SK-N-SH treated with all-trans-retinoic acid at 6 μM for 48 hours (cell line): ENCODE data around the gene LRP5.

Source experiments
- ARNTL ChIP-seq: fragments of 450-650 bp; formaldehyde crosslinking; IDR thresholded peaks from 2 replicates; pipeline ENCODE4 v1.5.0; 2020; ENCODE audit warnings: low read depth, mild to moderate bottlenecking, moderate library complexity, borderline replicate concordance
- BACH2 ChIP-seq: fragments of 250-450 bp; sonication (Bioruptor Pico); IDR thresholded peaks from 2 replicates; pipeline ENCODE4 v1.9.0; 2021; ENCODE audit warnings: mild to moderate bottlenecking, borderline replicate concordance
- TCF4 ChIP-seq: fragments of 250-450 bp; sonication (Bioruptor Pico); IDR thresholded peaks from 2 replicates; pipeline ENCODE4 v1.8.0; 2021; ENCODE audit warnings: mild to moderate bottlenecking, moderate library complexity, borderline replicate concordance
- ZNF70 ChIP-seq: fragments of 450-650 bp; formaldehyde crosslinking; IDR thresholded peaks from 2 replicates; pipeline ENCODE4 v1.5.0; 2020; ENCODE audit warnings: mild to moderate bottlenecking, moderate library complexity
- ZNF8 ChIP-seq: fragments of 450-650 bp; formaldehyde crosslinking; IDR thresholded peaks from 2 replicates; pipeline ENCODE4 v1.5.0; 2020; ENCODE audit warnings: mild to moderate bottlenecking, moderate library complexity

DNA sequence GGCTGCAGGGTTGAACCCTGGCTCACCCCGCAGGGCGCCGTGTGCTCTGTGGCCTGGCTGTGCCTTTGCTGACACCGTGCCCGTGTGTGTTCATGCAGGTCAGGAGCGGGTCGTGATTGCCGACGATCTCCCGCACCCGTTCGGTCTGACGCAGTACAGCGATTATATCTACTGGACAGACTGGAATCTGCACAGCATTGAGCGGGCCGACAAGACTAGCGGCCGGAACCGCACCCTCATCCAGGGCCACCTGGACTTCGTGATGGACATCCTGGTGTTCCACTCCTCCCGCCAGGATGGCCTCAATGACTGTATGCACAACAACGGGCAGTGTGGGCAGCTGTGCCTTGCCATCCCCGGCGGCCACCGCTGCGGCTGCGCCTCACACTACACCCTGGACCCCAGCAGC, 101.2 kb downstream of the LRP5 start:
- TF ChIP-seq ZNF8 (CRISPR knock-in tag) (no peak), BACH2 (no peak), ARNTL (CRISPR knock-in tag) (no peak), TCF4 (CRISPR knock-in tag) (no peak), ZNF70 (CRISPR knock-in tag) (no peak)
